TTC549 (cell line): Measurements from ENCODE around the gene GSTP1.

Source experiments
- FAIRE-seq: peaks from 2 replicates; lab custom pipeline; 2012; peaks lifted over from hg19 to GRCh38; lab: Jason Lieb, UNC

GSTP1 gene

DNA sequence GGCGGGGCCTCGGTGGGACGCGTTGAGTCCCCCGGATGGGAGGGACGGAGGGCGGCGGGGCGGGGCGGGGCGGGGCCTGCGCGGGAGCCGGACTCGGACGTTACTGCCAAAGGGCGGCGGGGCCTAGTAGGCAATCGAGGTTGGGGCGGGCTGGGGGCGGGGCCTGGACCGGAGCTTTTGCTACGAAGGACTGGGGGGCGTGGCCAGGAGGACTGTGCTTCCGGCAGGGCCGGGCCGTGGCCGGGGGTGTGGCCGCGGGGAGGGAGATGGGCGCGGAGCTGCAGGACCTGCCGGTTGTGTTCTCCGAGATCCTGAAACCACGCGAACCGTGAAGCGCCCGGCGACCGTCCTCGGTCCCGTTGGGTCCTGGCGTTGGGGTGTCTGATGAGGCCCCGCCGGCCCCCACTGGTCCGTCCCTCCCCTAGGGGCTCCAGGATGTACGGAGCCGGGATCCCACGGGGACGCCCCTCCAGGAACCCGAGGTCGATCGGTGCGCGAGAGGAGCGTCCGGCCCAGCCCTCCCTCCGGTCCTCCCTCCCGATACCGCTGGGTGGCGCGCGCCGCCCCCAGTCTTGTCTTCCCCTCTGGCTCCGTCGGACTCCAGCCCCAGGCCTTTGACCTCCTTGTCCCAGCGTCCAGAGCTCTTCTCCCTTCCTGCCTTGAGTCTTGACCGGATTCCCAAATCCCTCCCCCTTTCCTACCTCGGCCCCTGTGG lies 46.8 kb downstream of the GSTP1 start:
- no peak for FAIRE-seq

DNA sequence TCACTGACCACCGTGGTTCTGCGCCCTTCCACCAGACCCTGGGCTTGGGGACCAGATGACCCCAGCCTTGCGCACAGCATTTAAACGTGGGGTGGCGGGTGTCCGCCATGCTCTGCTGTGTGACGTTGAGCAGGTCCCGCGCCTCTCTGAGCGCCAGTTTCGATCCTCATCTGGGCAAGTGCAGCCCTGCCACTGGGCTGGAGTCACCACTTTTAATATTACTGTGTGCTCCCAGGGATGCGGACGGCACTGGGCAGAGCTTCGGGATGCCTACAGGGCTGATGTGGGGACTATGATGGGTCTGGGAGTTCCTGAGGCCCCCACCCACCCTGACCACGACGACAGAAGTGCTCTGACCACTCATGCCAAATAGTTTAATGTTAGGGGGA lies 47.3 kb downstream of the GSTP1 start:
- FAIRE-seq = no peak

DNA sequence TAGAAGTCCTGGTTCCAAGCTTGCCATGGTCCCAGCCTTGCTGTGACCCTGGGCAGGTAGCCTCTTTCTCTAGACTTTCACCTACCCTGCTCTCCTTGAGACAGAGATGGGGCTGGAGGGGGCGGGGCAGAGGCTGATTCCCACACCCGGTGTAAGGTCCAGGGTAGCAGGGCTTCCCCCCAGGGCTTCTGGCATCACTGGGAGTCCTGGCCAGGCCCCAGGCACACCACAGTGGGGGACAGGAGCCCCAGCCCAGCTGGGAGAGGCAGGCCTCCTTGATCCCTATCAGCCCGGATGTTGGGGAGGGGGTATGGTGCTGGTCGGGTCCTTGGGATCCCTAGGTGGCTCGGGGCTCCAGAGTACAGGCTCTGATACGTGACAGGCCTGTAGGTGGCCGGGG lies 47.8 kb downstream of the GSTP1 start:
- FAIRE-seq = no peak

DNA sequence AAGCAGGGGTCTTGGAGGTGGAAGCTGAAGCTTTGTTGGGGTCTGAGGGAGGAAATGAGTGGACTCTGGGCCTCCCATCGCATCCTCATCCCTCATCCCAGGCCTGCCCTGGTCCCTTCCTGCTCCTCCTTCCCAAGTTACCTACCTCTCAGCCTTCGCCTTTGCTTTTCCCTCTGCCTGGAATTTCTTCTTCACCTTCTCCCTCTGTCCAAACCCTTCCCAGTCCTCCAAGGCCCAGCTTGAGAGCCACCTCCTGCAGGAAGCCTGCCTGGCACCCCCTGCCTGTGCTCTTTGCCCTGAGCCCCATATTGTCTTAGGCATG lies 48.2 kb downstream of the GSTP1 start:
- no peak for FAIRE-seq

DNA sequence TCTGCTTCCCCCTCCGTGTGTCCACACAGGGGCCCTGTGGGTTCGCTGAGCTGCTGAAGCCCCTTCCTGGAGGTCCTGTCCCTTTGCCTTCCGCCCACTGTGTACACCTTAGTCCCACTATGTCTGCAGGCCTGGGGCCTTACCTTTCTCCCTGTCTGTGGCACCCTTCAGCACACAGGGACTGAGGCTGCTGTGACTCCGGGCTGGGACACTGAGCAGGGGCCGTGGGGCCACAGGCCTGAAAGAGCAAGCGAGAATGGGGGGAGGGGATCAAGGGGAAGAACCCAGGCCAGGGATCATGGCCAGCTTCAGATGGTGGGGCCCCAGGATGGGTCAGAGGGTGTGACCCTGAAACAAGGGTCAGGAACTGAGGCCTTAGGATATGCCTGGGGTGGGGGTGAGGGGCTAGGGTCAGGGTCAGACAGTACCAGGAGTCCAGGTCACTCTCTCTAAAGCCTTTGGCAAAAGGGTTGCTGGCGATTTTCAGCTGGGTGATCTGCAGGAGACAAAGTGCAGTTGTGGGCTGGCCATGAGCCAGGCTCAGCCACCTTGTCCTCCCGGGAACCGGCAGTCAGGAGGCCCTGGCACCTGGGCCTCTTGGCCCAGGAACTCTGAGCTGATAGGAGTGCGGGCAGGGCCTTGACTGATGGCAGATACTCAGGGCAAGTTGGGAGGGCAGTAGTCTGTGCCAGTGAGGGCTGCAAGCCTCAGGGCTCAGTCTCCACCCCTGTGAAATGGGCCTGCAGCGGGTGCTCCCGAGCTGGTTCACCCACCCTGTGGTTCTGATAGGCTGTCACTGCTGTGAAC lies 48.8 kb downstream of the GSTP1 start:
- no peak for FAIRE-seq

DNA sequence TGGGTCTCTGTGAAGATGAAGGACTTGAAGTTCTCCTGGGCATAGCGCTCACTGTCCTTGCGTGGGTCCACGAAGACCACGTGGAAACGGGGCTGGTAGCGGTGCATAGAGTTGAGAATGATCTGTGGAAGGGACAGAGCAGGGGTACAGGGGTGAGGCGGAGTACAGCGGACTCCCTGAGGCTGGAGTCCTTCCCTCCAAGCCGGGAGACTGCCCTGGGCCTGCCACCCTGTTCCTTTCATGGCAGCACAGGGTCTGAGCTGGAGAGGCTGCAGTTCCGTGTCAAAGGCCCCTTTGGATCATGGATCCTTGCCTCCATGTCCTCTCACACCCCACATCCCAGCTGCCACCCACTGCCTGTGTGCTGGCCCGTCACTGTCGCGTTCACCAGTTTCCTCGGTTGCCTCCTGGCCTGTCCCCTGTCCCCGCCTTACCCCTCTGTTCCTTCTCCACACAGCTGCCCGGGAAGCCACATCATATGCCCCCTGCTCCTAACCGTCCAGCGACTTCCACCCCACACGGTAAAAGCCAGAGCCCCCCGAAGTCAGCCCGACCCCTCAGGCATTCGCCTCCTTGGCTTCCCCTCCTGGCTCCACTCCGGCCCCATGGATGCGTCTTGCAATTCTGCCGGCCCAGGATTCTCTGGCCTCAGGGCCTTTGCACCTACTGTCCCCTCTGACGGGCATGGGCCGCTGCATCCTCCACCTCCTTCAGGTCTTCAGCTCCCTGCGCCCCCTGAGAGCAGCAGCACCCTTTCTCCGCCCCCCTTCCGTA lies 49.6 kb downstream of the GSTP1 start:
- FAIRE-seq = no peak

DNA sequence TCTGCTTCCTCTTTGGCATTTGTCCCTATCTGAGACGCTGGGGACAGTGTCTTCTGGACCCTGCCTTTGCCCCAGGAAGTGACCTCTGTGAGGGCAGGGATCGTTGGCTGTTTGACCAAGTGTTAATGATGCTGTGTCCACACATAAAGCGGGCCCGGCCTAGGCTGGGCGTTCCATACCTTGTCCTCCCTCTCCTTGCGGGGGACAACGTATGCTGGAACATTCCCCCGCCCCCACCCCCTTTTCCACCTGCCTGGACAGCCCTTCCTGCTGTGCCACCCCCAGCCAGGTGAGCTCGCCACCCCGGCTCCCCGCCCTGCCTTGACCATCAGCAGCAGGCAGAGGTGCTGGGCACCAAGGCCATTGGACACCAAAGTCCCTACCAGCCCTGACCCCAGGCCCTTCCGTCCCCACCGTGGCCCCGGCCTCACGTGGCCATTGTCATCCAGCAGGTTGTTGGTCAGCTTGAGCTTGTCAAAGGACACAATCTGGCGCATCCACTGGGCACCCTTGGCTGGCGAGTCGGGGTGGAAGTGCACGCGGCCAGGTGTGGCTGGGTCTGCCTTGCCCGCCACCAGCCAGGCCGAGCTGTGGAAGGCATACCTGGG lies 50.2 kb downstream of the GSTP1 start:
- FAIRE-seq = no peak

DNA sequence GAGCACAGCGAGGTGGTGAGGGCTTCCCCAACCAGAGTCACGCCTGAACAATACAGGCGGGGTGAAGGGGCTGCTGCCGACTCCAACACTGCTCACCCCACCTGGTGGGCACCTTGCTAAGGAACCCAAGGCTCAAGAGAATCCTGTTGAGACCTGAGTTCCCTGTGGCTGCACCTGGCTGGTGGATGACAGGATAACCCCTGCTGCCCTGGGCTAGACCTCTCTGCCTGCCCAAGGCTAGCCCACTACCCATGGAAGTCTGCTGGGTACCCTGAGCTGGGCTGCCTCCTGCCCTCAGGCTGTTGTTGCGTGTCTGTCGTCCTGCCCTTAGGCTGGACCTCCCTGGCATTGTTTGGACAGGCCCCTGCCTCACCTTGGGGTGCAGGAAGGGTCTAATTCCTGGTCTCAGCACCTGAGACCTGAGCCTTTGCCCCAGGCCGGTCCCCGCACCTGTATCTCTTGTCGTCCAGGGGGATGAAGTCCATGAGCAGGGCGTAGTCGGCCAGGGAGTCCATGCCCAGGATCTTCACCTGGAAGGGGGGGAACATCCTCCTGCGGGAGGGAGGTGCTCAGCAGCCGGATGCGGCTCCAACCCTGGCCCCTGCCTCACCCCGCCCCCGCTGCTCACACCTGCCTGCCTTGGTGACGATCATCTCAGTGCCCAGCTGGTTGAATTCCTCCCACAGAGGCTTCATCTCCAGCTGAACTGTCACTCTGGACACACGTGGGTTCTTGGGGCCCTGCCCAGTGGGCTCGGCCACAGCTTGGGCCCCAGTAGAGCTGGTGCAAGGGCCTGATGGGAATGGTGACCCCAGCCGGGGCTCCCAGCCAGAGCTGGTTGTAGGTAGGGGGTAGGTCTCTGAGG lies 51.0 kb downstream of the GSTP1 start:
- no peak for FAIRE-seq

DNA sequence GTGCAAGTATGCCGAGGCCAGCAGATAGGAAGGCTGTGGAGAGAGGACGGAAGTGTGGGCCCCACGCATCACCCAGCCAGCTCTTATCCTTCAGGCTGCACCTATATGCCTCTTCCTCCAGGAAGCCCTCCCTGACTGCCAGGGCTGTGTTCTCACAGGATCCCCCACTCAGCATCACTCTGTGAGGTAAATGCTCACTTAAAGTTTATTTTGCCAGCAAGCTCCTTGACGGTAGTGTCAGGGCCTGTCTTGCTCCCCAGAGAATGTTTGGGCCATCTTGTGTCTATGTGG lies 51.6 kb downstream of the GSTP1 start:
- FAIRE-seq = no peak
